Measurements from ENCODE around the gene BCAS4.
"Not testable (repeated sequence)": the region's sequence is repeated elsewhere in the genome, so short reads cannot be mapped to it uniquely, and the experiment has no call there.

BCAS4 gene

GRCh38 chr20:50765674-50766073, 29.2 kb upstream of the BCAS4 start:
- no peak overlapping the region for H3K4me3 ChIP-seq (replicated peaks in 1 of 2; ENCODE audit: low read depth in 2 of 2, low read length in 2 of 2)
- TF ChIP-seq, protein P1, sequence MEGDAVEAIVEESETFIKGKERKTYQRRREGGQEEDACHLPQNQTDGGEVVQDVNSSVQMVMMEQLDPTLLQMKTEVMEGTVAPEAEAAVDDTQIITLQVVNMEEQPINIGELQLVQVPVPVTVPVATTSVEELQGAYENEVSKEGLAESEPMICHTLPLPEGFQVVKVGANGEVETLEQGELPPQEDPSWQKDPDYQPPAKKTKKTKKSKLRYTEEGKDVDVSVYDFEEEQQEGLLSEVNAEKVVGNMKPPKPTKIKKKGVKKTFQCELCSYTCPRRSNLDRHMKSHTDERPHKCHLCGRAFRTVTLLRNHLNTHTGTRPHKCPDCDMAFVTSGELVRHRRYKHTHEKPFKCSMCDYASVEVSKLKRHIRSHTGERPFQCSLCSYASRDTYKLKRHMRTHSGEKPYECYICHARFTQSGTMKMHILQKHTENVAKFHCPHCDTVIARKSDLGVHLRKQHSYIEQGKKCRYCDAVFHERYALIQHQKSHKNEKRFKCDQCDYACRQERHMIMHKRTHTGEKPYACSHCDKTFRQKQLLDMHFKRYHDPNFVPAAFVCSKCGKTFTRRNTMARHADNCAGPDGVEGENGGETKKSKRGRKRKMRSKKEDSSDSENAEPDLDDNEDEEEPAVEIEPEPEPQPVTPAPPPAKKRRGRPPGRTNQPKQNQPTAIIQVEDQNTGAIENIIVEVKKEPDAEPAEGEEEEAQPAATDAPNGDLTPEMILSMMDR (IDR thresholded peaks at IDR 0.05; ENCODE audit: low read depth, low read length): no peak
- no peak for DNase-seq (ENCODE audit: low read depth in 2 of 2)

- DNase-seq (ENCODE audit: low read depth in 2 of 2): peak; percentile 44 to 74
- not testable (repeated sequence) for H3K4me3 ChIP-seq (replicated peaks in 1 of 2; ENCODE audit: low read depth in 2 of 2, low read length in 2 of 2)
These were observed 27.7 kb upstream of the BCAS4 start for GRCh38 chr20:50766955-50767809.

- not testable (repeated sequence) for DNase-seq (ENCODE audit: low read depth in 2 of 2)
These were observed 25.9 kb upstream of the BCAS4 start for GRCh38 chr20:50768991-50769390.

GRCh38 chr20:50769551-50770085, 25.2 kb upstream of the BCAS4 start:
- DNase-seq (ENCODE audit: low read depth in 2 of 2); H3K4me3 ChIP-seq (replicated peaks in 1 of 2; ENCODE audit: low read depth in 2 of 2, low read length in 2 of 2): not testable (repeated sequence)

More at GRCh38 chr20:50768991-50769390, 25.9 kb upstream of the BCAS4 start:
- H3K4me3 ChIP-seq (replicated peaks in 1 of 2; ENCODE audit: low read depth in 2 of 2, low read length in 2 of 2): not testable (repeated sequence)

- H3K4me3 ChIP-seq (replicated peaks in 1 of 2; ENCODE audit: low read depth in 2 of 2, low read length in 2 of 2): not testable (repeated sequence)
- peak; percentile 35 to 36 for DNase-seq (ENCODE audit: low read depth in 2 of 2)
These were observed 23.3 kb upstream of the BCAS4 start for GRCh38 chr20:50771419-50772080.

DNA sequence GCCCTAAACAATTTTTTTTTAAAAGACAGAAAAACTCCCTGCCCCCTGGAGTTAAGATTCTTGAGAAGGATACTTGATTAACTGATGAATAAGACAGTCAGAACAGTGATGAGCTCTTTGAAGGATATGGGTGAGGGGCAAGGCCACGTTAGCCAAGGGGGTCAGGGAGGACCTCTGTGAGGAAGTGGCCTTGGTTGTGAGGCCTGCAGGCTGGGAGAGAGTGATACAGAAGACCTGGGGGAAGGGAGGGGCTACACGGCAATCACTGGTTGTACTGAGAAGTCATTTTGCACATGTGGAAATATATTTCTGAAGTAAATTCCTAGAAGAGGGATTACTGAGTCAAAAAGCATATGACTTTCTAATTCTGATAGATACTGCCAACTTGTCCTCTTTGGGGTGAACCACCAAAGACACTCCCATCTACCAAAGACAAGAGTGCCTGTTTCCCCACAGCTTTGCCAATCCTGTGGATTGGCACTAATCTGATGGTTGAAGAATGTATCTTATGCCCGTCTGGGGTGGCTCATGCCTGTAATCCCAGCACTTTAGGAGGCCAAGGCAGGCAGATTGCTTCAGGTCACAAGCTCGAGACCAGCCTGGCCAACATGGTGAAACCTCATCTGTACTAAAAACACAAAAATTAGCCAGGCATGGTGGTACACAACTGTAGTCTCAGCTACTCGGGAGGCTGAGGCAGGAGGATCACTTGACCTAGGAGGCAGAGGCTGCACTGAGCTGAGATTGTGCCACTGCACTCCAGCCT, 22.3 kb upstream of the BCAS4 start:
- TF ChIP-seq, protein P1 (IDR thresholded peaks at IDR 0.05; ENCODE audit: low read depth, low read length): no peak
- H3K4me3 ChIP-seq (replicated peaks in 1 of 2; ENCODE audit: low read depth in 2 of 2, low read length in 2 of 2): no peak overlapping the region
- DNase-seq (ENCODE audit: low read depth in 2 of 2): no peak

- no peak overlapping the region for H3K4me3 ChIP-seq (replicated peaks in 1 of 2; ENCODE audit: low read depth in 2 of 2, low read length in 2 of 2)
- no peak for DNase-seq (ENCODE audit: low read depth in 2 of 2)
- TF ChIP-seq, protein P1 (IDR thresholded peaks at IDR 0.05; ENCODE audit: low read depth, low read length): no peak
These were observed 20.3 kb upstream of the BCAS4 start for GRCh38 chr20:50774515-50774914.

- no peak overlapping the region for H3K4me3 ChIP-seq (replicated peaks in 1 of 2; ENCODE audit: low read depth in 2 of 2, low read length in 2 of 2)
- no peak for DNase-seq (ENCODE audit: low read depth in 2 of 2)
- TF ChIP-seq, protein P1 (IDR thresholded peaks at IDR 0.05; ENCODE audit: low read depth, low read length): no peak
These were observed 18.6 kb upstream of the BCAS4 start for GRCh38 chr20:50776122-50776817.
